ENCODE measurements around the gene SHH. TPM values are rescaled to one million over a fixed set of nuclear protein-coding genes. Genes with fewer than 3 reads are reported as not detected.

Gene SHH
- total and polyA plus RNA-seq, 2 donors (not counting 1 experiment from before 2014, with no cell fraction given): under 0.01 TPM; not detected in 1

DNA sequence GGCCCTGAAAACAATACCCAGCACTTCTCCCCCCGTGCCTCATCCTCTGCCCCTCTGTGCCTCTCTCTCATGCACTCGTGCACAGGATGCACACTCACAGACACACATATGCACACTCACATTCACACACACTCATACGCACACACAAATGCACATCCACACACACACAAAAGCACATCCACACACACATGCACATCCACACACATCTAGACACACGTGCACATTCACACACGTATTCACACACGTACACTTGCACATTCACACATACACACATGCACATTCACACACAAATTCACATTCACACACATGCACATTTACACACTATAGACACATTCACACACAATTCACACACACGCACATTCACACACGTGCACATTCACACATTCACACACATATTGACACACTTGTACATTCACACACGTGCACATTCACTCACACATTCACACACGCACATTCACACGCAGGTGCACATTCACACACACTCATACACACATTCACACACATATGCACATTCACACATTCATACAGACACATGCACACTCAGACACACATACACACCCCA, 19.2 kb downstream of the SHH start:
- no peaks in the 10 kb centered on the region for H3K4me1 ChIP-seq (ENCODE audit: control insufficient read depth, extremely low read depth, insufficient read depth, low read length)
- no peaks in the 10 kb centered on the region for H3K9me3 ChIP-seq (ENCODE audit: control insufficient read depth, insufficient read depth, low read depth, low read length)

DNA sequence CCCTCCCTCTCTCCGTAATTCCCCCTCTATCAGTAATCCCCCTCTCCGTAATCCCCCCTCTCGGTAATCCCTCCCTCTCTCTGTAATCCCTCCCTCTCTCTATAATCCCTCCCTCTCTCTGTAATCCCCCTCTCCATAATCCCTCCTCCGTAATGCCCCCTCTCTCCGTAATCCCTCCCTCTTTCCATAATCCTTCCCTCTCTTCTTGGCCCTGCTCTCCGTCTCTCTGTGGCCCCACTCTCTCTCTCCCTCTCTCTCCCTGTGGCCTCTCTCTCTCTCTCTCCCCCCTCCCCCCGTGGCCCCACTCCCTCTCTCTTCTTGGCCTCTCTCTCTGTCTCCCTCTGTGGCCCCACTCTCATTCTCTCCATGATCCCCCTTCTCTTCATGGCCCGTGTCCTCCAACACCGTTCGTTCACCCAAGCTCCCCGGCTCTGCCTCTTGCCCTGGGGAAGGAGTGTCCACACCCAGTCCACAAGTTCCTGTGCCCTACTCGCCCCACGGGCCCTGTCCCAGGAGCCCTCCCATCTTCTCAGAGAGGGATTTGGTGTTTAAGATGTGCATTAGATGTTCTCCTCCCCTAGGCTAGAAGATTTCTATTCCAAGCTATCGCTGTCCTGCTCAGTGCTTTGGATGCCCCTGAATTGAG, 19.8 kb downstream of the SHH start:
- no peak overlapping the region for H3K4me2 ChIP-seq (ENCODE audit: extremely low read depth, insufficient read depth, low read length)
- no peaks in the 10 kb centered on the region for H3K36me3 ChIP-seq (ENCODE audit: control insufficient read depth, insufficient read depth, low read length)
- no peaks in the 10 kb centered on the region for H3K9me3 ChIP-seq (ENCODE audit: control insufficient read depth, insufficient read depth, low read depth, low read length)
- no peak for DNase-seq (ENCODE audit: low read depth in 2 of 2)
- no peak overlapping the region for H3K4me3 ChIP-seq (replicated peaks in 1 of 4; ENCODE audit: control extremely low read depth in 1 of 4, insufficient read depth in 1 of 4, low read depth in 3 of 4, low read length in 4 of 4)
- H4K20me1 ChIP-seq (ENCODE audit: control insufficient read depth, extremely low read depth, insufficient read depth, low read length): no peaks in the 10 kb centered on the region
- H3K79me2 ChIP-seq (ENCODE audit: control insufficient read depth, insufficient read depth, low read length): no peaks in the 10 kb centered on the region
- no peak overlapping the region for H3K27ac ChIP-seq (ENCODE audit: insufficient read depth, low read length)
- TF ChIP-seq, protein P1, sequence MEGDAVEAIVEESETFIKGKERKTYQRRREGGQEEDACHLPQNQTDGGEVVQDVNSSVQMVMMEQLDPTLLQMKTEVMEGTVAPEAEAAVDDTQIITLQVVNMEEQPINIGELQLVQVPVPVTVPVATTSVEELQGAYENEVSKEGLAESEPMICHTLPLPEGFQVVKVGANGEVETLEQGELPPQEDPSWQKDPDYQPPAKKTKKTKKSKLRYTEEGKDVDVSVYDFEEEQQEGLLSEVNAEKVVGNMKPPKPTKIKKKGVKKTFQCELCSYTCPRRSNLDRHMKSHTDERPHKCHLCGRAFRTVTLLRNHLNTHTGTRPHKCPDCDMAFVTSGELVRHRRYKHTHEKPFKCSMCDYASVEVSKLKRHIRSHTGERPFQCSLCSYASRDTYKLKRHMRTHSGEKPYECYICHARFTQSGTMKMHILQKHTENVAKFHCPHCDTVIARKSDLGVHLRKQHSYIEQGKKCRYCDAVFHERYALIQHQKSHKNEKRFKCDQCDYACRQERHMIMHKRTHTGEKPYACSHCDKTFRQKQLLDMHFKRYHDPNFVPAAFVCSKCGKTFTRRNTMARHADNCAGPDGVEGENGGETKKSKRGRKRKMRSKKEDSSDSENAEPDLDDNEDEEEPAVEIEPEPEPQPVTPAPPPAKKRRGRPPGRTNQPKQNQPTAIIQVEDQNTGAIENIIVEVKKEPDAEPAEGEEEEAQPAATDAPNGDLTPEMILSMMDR (conservative IDR thresholded peaks at IDR 0.05 in 1 of 2, IDR thresholded peaks at IDR 0.05 in 1 of 2; ENCODE audit: low read depth in 1 of 2, low read length in 2 of 2): no peak
- no peak for TF ChIP-seq EZH2 (IDR thresholded peaks at IDR 0.05; ENCODE audit: low read length, missing control alignments)
- no peaks in the 10 kb centered on the region for H3K27me3 ChIP-seq (ENCODE audit: control insufficient read depth, insufficient read depth, low read length)
- H3K9ac ChIP-seq (ENCODE audit: insufficient read depth, low read length): no peak overlapping the region
- H2AFZ ChIP-seq (ENCODE audit: low read length): no peak overlapping the region
- H3K4me1 ChIP-seq (ENCODE audit: control insufficient read depth, extremely low read depth, insufficient read depth, low read length): no peaks in the 10 kb centered on the region

More for the DNA sequence above, 19.2 kb downstream of the SHH start:
- TF ChIP-seq, protein P1 (conservative IDR thresholded peaks at IDR 0.05 in 1 of 2, IDR thresholded peaks at IDR 0.05 in 1 of 2; ENCODE audit: low read depth in 1 of 2, low read length in 2 of 2): no peak
- TF ChIP-seq EZH2 (IDR thresholded peaks at IDR 0.05; ENCODE audit: low read length, missing control alignments): no peak
- DNase-seq (ENCODE audit: low read depth in 2 of 2): no peak
- Histone ChIP-seq H3K4me2 (ENCODE audit: extremely low read depth, insufficient read depth, low read length) (no peak overlapping the region), H3K4me3 (replicated peaks in 1 of 4; ENCODE audit: control extremely low read depth in 1 of 4, insufficient read depth in 1 of 4, low read depth in 3 of 4, low read length in 4 of 4) (no peak overlapping the region), H2AFZ (ENCODE audit: low read length) (no peak overlapping the region), H3K9ac (ENCODE audit: insufficient read depth, low read length) (no peak overlapping the region), H3K27me3 (ENCODE audit: control insufficient read depth, insufficient read depth, low read length) (no peaks in the 10 kb centered on the region), H3K36me3 (ENCODE audit: control insufficient read depth, insufficient read depth, low read length) (no peaks in the 10 kb centered on the region), H3K79me2 (ENCODE audit: control insufficient read depth, insufficient read depth, low read length) (no peaks in the 10 kb centered on the region), H4K20me1 (ENCODE audit: control insufficient read depth, extremely low read depth, insufficient read depth, low read length) (no peaks in the 10 kb centered on the region), H3K27ac (ENCODE audit: insufficient read depth, low read length) (no peak overlapping the region)

DNA sequence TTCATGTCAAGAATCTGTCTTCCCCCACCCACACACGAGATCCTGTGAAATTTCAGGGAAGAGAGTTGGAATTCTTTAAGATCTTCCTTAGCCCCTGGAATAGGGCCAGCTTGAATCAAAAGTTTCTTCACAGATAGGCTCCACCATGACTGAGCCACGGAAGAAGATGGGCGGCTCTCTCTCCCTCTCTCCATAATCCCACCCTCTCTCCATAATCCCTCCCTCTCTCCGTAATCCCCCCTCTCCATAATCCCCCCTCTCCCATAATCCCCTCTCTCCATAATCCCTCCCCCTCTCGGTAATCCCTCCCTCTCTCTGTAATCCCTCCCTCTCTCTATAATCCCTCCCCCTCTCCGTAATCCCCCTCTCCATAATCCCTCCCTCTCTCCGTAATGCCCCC, 20.4 kb downstream of the SHH start:
- no peak overlapping the region for H3K27ac ChIP-seq (ENCODE audit: insufficient read depth, low read length)
- TF ChIP-seq, protein P1 (conservative IDR thresholded peaks at IDR 0.05 in 1 of 2, IDR thresholded peaks at IDR 0.05 in 1 of 2; ENCODE audit: low read depth in 1 of 2, low read length in 2 of 2): no peak
- TF ChIP-seq EZH2 (IDR thresholded peaks at IDR 0.05; ENCODE audit: low read length, missing control alignments): no peak
- no peaks in the 10 kb centered on the region for H3K79me2 ChIP-seq (ENCODE audit: control insufficient read depth, insufficient read depth, low read length)
- no peaks in the 10 kb centered on the region for H3K27me3 ChIP-seq (ENCODE audit: control insufficient read depth, insufficient read depth, low read length)
- H3K4me1 ChIP-seq (ENCODE audit: control insufficient read depth, extremely low read depth, insufficient read depth, low read length): no peaks in the 10 kb centered on the region
- no peaks in the 10 kb centered on the region for H3K36me3 ChIP-seq (ENCODE audit: control insufficient read depth, insufficient read depth, low read length)
- H3K4me2 ChIP-seq (ENCODE audit: extremely low read depth, insufficient read depth, low read length): no peak overlapping the region
- no peak overlapping the region for H3K4me3 ChIP-seq (replicated peaks in 1 of 4; ENCODE audit: control extremely low read depth in 1 of 4, insufficient read depth in 1 of 4, low read depth in 3 of 4, low read length in 4 of 4)
- no peaks in the 10 kb centered on the region for H3K9me3 ChIP-seq (ENCODE audit: control insufficient read depth, insufficient read depth, low read depth, low read length)
- no peak overlapping the region for H2AFZ ChIP-seq (ENCODE audit: low read length)
- H4K20me1 ChIP-seq (ENCODE audit: control insufficient read depth, extremely low read depth, insufficient read depth, low read length): no peaks in the 10 kb centered on the region
- H3K9ac ChIP-seq (ENCODE audit: insufficient read depth, low read length): no peak overlapping the region
- no peak for DNase-seq (ENCODE audit: low read depth in 2 of 2)
